CD4-positive, alpha-beta T cell (primary cell): ENCODE results near the gene SYNGAP1. TPM values are rescaled to one million over a fixed set of nuclear protein-coding genes. Genes with fewer than 3 reads are reported as not detected.

ENCODE experiments used
- ATAC-seq: fragments of 200-7000 bp; cut with Tn5 transposase; one replicate; pipeline ENCODE4 v1.10.0; 2022; ENCODE audit warnings: mild to moderate bottlenecking; ENCODE audit not compliant: poor library complexity
- CTCF ChIA-PET: fragments of 350-600 bp; sonication (Branson Sonifier 250); formaldehyde crosslinking; loops from one replicate; lab custom pipeline; 2021; ENCODE audit warnings: antibody characterized with exemption, inconsistent platforms; lab: Charles Lee
- POLR2A ChIA-PET: fragments of 350-600 bp; sonication (Branson Sonifier 250); formaldehyde crosslinking; loops from one replicate; lab custom pipeline; 2021; ENCODE audit warnings: antibody characterized with exemption, inconsistent platforms; lab: Charles Lee
- DNase-seq, 14 experiments: peaks; one replicate each; pipeline ENCODE4 v3.0.0-alpha.2; 2013 to 2020; ENCODE audit warnings: mixed read lengths in 2 of 14
- H3K27ac ChIP-seq, 2 donors: one replicate each; pipeline versions ENCODE4 v1.5.1 to v1.7.0; 2013; ENCODE audit warnings: low read length in 2 of 2, low read depth in 1 of 2, mild to moderate bottlenecking in 1 of 2
- H3K27me3 ChIP-seq, 2 experiments: 1 replicate in 1 of 2; 2 replicates in 1 of 2; pipeline versions ENCODE4 v1.6.1 to v1.7.0; 2013; ENCODE audit warnings: low read length in 2 of 2, control low read depth in 1 of 2, mild to moderate bottlenecking in 1 of 2, moderate library complexity in 1 of 2; ENCODE audit not compliant: insufficient read depth in 2 of 2, control insufficient read depth in 1 of 2
- H3K36me3 ChIP-seq: one replicate; pipeline ENCODE4 v1.6.1; 2013; ENCODE audit warnings: low read length, control low read depth; ENCODE audit not compliant: insufficient read depth
- H3K4me1 ChIP-seq: one replicate; pipeline ENCODE4 v1.6.1; 2013; ENCODE audit warnings: low read length, control low read depth; ENCODE audit not compliant: insufficient read depth
- H3K4me3 ChIP-seq: one replicate; pipeline ENCODE4 v1.5.1; 2013; ENCODE audit warnings: mild to moderate bottlenecking, low read length, moderate library complexity
- H3K9me3 ChIP-seq, 2 experiments: 1 replicate in 1 of 2; 2 replicates in 1 of 2; pipeline versions ENCODE4 v1.6.1 to v1.7.0; 2013; ENCODE audit warnings: low read length in 2 of 2, mild to moderate bottlenecking in 2 of 2, control low read depth in 1 of 2, moderate library complexity in 1 of 2; ENCODE audit not compliant: control insufficient read depth in 1 of 2, insufficient read depth in 1 of 2
- H3K27ac Mint-ChIP-seq: one replicate; pipeline ENCODE4 v1.8.0; 2020; ENCODE audit warnings: mixed read lengths
- H3K27me3 Mint-ChIP-seq: one replicate; pipeline ENCODE4 v1.8.0; 2021; ENCODE audit warnings: mixed read lengths
- H3K36me3 Mint-ChIP-seq: one replicate; pipeline ENCODE4 v1.8.0; 2021; ENCODE audit warnings: low read depth, mixed read lengths
- H3K4me1 Mint-ChIP-seq: one replicate; pipeline ENCODE4 v1.8.0; 2021; ENCODE audit warnings: low read depth, mixed read lengths
- H3K4me3 Mint-ChIP-seq: one replicate; pipeline ENCODE4 v1.8.0; 2020; ENCODE audit warnings: mild to moderate bottlenecking, mixed read lengths
- H3K9me3 Mint-ChIP-seq: one replicate; pipeline ENCODE4 v1.8.0; 2020; ENCODE audit warnings: mixed read lengths
- intact Hi-C, 2 experiments: fragments of 100-400 bp; cut with DNase I in 1 of 2; cut with micrococcal nuclease in 1 of 2; formaldehyde crosslinking; loops; one replicate each; pipeline versions ENCODE4 v1.15.1 to v1.9.0; 2023 to 2025; cut with DNase I, micrococcal nuclease
- total RNA-seq, 174 experiments: library from RNA in 2 of 174; stranded (reverse) in 2 of 174; gene quantifications; one replicate each; pipeline ENCODE4 v1.2.3 and lab custom pipeline; 2021 to 2026
- TF ChIP-seq, protein P1 (sequence below): fragments of 200-600 bp; IDR thresholded peaks from one replicate; pipeline ENCODE4 v1.8.0; 2022; ENCODE audit warnings: antibody characterized with exemption, mild to moderate bottlenecking

SYNGAP1 gene
- total RNA-seq, 2 experiments from 2014 or later, result 62.4 to 63.8 TPM

DNA sequence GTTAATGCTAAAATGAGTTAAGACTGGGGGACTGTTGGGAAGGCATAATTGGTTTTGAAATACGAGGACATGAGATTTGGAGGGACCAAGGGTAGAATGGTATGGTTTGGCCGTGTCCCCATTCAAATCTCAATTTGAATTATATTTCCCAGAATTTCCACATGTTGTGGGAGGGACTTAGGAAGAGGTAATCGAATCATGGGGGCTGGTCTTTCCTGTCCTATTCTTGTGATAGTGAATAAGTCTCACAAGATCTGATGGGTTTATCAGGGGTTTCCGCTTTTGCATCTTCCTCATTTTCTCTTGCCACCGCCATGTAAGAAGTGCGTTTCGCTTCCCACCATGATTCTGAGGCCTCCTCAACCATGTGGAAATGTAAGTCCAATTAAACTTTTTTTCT is 47.2 kb downstream of the SYNGAP1 start:
- ChIA-PET POLR2A (interaction anchor here (0.9 to 1.4 kb wide), 2 partner anchors 13 to 37 kb away, joined by 3 to 5 read pairs; partner anchors contain the start of gene ZBTB9), CTCF (no interaction called here)
- no peak overlapping the region for H3K4me3 Mint-ChIP-seq
- intact Hi-C loops, result no loop called here
- Histone ChIP-seq H3K36me3 (no peaks in the 10 kb centered on the region), H3K4me3 (no peak overlapping the region), H3K9me3 (no peaks in the 10 kb centered on the region), H3K27ac (no peak overlapping the region), H3K4me1 (no peaks in the 10 kb centered on the region), H3K27me3 (no peaks in the 10 kb centered on the region)
- TF ChIP-seq, protein P1, sequence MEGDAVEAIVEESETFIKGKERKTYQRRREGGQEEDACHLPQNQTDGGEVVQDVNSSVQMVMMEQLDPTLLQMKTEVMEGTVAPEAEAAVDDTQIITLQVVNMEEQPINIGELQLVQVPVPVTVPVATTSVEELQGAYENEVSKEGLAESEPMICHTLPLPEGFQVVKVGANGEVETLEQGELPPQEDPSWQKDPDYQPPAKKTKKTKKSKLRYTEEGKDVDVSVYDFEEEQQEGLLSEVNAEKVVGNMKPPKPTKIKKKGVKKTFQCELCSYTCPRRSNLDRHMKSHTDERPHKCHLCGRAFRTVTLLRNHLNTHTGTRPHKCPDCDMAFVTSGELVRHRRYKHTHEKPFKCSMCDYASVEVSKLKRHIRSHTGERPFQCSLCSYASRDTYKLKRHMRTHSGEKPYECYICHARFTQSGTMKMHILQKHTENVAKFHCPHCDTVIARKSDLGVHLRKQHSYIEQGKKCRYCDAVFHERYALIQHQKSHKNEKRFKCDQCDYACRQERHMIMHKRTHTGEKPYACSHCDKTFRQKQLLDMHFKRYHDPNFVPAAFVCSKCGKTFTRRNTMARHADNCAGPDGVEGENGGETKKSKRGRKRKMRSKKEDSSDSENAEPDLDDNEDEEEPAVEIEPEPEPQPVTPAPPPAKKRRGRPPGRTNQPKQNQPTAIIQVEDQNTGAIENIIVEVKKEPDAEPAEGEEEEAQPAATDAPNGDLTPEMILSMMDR, result no peak
- H3K9me3 Mint-ChIP-seq, result no peaks in the 10 kb centered on the region
- no peaks in the 10 kb centered on the region for H3K27me3 Mint-ChIP-seq
- H3K27ac Mint-ChIP-seq, result no peak overlapping the region
- DNase-seq (no peak), ATAC-seq (no peak)
- no peaks in the 10 kb centered on the region for H3K4me1 Mint-ChIP-seq
- no peaks in the 10 kb centered on the region for H3K36me3 Mint-ChIP-seq

DNA sequence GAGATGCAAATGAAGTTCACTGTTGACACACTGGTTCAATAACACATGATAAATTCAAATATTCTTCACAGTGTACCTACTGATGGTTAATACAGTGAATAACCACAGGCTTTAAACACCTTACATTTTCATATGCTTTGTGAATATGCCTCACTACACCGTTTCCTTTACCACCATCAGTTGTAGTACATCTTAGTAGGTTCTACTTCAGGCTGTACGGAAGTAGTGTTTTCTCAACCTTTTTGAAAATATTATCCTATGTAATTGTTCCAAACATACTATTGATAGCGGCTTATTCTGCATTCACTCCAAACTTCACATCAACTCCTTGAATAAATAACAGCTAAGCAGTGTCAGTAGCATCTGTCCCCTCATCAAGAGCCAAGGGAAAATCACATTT is 49.8 kb downstream of the SYNGAP1 start:
- TF ChIP-seq, protein P1, result no peak
- ChIA-PET POLR2A (no interaction called here), CTCF (no interaction called here)
- no peaks in the 10 kb centered on the region for H3K9me3 ChIP-seq
- Mint-ChIP-seq H3K4me3 (no peak overlapping the region), H3K4me1 (no peaks in the 10 kb centered on the region), H3K9me3 (no peaks in the 10 kb centered on the region), H3K27me3 (no peaks in the 10 kb centered on the region), H3K27ac (no peak overlapping the region), H3K36me3 (no peaks in the 10 kb centered on the region)
- H3K27ac ChIP-seq, result no peak overlapping the region
- H3K27me3 ChIP-seq, result no peaks in the 10 kb centered on the region
- intact Hi-C loops, result loop anchor here in 1 of 2 experiments (10.0 kb wide), 1 partner anchor 345 kb away; no protein-coding TSS in a partner anchor
- no peaks in the 10 kb centered on the region for H3K4me1 ChIP-seq
- ATAC-seq (no peak), DNase-seq (no peak)
- no peaks in the 10 kb centered on the region for H3K36me3 ChIP-seq
- no peak overlapping the region for H3K4me3 ChIP-seq

DNA sequence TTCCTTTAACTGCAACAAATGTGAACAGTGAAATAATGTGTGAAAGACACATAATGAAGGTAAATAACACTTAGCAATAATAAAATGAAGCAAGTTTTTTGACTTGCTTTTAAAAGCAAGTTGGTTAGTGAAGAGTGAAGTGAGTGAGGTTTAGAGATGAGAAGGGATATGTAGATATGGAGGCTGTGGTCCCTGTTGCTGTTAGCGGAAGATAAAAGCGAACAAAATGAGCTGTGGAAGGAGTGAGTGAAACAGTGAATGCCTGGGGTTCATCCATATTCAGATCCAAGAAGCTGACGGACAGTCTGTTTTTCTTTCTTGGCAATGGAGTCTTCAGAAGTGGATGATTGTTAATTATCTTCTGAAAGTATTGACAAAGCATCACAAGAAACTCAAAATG is 58.0 kb downstream of the SYNGAP1 start:
- Mint-ChIP-seq H3K4me1 (no peaks in the 10 kb centered on the region), H3K27ac (no peak overlapping the region), H3K4me3 (no peak overlapping the region), H3K9me3 (no peaks in the 10 kb centered on the region), H3K27me3 (no peaks in the 10 kb centered on the region), H3K36me3 (no peaks in the 10 kb centered on the region)
- H3K27ac ChIP-seq, result no peak overlapping the region
- no peak for ATAC-seq
- intact Hi-C loops, result loop anchor here in 1 of 2 experiments (10.0 kb wide), 1 partner anchor 353 kb away; no protein-coding TSS in a partner anchor
- H3K4me1 ChIP-seq, result no peaks in the 10 kb centered on the region
- POLR2A ChIA-PET, result no interaction called here
- TF ChIP-seq, protein P1, result no peak
- DNase-seq, result no peak
- no peaks in the 10 kb centered on the region for H3K36me3 ChIP-seq
- H3K4me3 ChIP-seq, result no peak overlapping the region
- CTCF ChIA-PET, result no interaction called here
- no peaks in the 10 kb centered on the region for H3K9me3 ChIP-seq
- no peaks in the 10 kb centered on the region for H3K27me3 ChIP-seq
